KG1 (cell line): Measurements from ENCODE around the gene DHRS7B.
"Not testable (repeated sequence)": the region's sequence is repeated elsewhere in the genome, so short reads cannot be mapped to it uniquely, and the experiment has no call there.

Experiments used
- DNase-seq: peaks from one replicate; lab custom pipeline; 2025; lab: John Stamatoyannopoulos, UW

DHRS7B gene, protein sequence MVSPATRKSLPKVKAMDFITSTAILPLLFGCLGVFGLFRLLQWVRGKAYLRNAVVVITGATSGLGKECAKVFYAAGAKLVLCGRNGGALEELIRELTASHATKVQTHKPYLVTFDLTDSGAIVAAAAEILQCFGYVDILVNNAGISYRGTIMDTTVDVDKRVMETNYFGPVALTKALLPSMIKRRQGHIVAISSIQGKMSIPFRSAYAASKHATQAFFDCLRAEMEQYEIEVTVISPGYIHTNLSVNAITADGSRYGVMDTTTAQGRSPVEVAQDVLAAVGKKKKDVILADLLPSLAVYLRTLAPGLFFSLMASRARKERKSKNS

DNA sequence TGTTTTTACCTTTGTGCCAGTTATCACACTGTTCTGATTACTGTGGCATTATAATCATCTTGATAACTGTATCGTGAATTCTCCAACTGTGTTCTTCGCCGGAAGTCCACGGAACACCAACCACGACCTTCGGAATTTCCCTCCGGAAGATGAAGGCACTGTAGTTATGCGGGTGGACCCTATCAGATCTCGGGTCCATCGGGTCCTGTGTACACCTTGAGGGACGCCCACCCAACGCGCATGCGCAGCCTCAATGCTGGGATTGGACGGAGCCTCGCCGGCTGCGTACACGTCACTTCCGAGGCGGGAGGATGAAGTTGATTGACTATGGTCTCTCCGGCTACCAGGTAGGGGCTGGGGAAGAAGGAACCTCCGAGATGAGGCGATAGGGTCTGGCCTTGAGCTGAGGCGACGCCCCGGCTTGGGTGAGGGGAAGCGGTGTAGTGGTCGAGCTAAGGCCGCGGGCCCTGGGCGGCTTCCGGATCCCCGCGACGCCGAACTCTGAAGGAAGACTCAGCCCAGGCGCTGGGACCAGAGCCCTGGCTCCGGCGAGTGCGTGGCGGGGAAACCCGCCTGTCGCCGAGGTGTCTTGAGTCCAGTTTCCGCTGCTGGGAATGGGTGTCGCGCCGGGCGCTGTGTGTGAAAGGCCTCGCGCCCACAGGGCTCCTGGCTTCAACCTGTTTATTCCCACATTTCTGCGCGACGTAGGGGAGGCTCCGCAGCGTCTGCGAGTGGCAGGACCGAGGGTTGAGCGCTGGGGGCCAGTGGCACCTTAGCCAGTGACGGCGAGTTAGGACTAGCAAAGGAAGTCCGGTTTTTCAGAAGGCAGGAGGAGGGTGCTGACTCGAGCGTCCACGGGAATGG lies at the start of gene DHRS7B:
DHRS7B (plus strand) TSS at position 320 of the 864 bp plus-strand sequence; CDS start at position 328, 8 bp downstream.
- DNase-seq: peak; percentile 74

DNA sequence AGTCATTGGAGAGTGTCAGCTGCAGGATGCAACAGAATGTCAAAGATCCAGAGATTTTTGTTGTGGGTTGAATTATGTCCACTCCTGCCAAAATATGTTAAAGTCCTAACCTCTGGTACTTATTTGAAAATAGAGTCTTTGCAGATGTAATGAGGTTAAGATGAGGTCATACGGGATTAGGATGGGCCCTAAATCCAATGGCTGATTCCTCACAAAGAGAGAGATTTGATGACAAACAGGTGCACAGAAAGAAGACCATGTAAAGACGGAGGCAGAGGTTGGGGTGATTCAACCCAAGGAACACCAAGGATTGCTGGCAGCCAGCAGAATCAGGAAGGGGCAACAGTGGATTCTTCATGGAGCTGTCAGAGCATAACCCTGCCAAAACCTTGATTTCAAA lies 49.5 kb upstream of the DHRS7B start:
- DNase-seq: no peak

DNA sequence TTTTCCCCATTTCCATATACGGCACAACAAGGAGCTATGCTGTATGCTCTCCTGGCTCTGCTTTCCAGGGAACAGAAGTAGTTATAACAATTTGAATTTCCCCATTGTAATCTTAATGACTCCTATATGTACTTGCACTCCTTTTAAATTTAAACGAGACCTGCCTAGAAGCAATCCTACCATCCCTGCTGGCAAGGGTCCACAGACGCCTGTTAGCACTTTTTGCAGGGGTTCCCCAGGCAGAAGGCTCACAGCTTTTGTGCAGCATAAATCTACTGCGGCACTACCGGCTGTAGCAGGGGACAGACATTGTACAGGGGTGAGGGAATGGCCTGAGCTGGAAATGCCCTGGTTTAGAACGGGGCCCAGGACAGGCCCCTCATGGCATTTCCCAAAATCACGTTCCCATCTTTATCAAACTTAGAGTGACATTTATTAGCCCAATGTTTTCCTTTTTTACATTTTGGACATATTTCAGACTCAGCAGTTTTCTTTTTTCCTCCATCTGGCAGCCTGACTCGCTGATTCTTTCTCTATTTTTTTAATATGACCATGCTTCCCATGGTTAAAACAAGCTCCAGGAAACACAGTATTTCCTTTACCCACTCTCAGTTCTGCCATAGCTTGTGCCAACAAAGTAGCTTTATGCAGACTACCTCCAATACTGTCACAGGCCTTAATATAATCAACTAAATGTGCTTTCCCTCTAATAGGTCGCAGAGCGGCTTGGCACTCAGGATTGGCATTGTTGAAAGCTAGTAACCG lies 48.6 kb upstream of the DHRS7B start:
- DNase-seq: no peak

DNA sequence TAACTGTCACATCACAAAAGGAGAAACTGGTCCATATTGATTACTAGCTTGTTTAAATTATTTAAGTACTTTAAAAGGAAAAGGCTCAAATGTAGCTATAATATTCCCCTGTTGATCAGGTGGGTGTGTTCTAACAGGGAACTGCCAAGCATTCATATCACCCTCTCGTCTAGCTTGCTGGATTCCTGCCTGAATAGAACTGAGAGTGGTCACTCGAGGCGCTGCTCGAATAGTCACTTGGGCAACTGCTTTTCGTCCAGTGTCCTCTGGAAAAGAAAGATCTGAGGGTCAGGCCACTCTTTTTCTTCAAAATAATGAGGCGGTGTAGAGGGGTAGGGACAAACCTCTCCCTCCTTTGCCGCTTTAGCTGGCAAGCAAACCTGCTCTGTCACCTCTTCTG lies 47.6 kb upstream of the DHRS7B start:
- DNase-seq: no peak

DNA sequence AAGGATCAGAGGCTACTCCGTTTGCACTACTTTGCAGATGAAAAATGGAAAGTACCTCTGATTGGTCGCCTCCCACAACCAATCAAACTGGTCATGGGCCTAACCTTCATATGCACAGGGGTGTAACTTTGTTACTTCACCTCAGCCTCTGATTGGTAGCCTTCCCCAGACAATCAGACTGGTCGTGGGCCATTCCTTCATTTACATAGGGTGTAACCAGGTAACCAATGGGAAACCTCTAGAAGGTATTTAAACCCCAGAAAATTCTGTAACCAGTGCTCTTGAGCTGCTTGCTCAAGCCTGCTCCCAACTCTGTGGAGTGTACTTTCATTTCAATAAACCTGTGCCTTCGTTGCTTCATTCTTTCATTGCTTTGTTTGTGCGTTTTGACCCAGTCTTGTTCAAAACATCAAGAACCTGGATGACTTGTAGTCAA lies 44.7 kb upstream of the DHRS7B start:
- no peak for DNase-seq

DNA sequence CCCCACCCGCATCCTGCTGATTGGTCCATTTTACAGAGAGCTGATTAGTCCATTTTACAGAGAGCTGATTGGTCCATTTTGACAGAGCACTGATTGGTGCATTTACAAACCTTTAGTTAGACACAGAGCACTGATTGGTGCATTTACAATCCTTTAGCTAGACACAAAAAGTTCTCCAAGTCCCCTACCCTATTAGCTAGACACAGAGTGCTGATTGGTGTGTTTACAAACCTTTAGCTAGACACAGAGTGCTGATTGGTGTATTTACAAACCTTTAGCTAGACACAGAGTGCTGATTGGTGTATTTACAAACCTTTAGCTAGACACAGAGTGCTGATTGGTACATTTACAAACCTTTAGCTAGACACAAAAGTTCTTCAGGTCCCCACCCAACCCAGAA lies 41.5 kb upstream of the DHRS7B start:
- not testable (repeated sequence) for DNase-seq

DNA sequence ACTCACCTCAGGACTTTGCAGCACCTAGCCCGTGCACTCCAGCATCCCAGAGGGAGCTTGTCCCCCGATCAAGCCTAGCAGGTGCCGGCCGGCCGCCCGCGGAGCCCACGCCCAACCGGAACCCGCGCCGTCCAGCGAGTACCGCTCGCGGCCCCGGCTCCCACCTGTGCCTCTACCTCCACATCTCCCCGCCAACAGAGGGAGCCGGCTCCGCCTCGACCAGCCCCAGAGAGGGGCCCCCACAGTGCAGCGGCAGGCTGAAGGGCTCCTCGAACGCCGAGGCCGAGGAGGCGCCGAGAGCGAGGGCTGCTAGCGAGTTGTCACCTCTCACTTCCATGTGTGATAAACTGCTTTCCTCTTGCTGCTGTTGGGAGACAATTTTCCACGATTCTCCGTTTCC lies 41.1 kb upstream of the DHRS7B start:
- no peak for DNase-seq

DNA sequence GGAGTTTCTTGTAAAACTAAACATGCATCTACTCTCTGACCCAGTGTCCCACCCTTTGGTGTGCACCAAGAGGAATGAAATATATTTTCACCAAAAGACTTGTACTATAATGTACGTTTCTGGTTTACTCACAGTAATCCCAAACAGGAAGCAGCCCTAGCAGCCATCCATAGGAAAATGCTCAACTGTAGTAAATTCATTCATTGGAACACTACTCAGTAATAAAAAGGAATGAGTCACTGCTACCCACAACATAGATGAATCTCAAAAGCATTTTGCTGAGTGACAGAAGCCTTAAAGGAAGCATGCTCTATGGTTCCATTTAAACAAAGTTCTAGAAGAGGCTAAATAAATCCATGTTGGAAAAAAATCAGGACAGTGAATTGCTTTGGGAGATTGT lies 37.6 kb upstream of the DHRS7B start:
- no peak for DNase-seq

DNA sequence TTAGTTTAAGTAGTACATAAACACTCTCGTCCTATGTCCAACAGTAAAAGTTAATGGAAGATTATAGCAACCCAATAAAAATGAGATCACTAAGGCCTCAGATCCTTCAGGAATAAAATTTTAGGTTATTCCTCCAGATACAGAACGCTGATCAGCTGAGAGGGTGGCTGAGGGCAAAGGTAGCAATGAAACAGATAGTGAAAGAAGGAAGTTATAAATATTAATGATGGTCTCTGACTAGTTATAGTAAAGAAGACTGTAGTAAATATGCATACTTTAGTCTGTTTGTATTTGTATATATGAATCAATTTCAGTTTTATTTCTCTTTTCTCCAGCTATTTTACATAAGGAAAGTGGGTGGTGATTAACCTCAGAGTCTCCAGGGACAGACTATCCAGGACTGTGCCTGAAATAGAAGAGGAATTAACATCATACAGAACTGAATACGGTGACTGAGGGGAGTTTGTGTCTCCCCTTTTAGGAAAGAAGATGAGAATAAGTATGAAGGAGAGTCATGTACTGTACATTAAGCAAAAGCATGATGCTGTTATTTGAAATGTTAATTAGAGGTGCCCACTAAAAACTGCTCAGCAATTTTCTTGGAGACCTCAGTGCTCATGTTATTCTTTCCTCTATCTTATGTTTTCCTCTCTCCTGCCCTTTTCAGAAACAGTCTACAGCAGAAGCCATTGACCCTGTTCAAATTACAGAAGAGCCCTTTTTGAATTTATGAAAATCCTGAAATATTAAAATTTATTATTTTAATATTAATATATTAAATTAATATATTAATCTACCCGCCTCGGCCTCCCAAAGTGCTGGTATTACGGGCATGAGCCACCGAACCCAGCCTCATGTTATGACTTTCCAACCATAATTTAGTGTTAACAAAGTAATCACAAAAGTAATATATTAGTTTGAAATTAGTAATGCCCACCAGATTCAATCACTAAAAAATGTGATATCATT lies 36.5 kb upstream of the DHRS7B start:
- DNase-seq: no peak

DNA sequence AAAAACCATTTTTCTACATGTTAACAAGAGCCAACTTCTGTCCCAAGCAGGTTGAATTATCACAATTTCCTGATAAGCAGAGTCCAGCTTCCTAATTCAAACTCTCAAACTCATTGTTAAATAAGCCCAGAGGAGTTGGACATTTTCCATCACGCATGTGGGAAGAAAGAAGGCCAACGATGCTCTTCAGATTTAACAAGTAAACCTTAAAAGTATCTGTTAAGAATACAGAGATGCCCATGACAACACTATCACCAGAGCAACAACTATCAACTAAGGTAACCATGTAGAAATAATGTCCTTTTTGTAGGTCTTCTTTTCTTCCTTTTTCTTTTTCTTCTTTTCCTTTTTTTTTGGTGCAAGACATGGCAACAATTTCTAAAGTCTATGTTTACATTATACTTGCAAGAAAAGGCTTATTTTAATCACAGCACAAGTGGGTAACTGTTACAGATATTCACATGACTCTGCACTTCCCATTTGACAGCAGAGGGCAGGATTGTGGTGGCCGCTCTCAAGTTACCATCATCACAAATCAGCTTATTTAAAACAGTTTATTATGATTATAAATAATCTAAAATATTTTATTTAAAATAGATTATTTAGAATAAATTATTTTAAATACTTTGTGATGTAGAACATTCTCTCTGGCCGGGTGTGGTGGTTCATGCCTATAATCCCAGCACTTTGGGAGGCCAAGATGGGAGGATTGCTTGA lies 35.7 kb upstream of the DHRS7B start:
- DNase-seq: no peak

DNA sequence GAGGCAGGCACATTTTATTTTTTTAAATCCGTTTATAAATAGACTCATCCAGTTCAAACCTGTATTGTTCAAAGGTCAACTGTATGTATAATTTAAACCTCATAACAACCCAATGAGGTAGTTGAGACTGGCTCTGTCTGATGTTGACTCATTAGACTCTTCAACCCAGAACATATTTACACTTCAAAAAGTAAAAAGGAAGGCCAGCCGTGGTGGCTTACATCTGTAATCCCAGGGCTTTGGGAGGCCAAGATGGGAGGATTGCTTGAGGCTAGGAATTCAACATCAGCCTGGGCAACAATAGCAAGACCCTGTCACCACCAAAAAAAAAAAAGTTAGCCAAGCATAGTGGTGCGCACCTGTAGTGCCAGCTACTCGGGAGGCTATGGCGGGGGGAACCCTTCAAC lies 32.5 kb upstream of the DHRS7B start:
- DNase-seq: no peak

DNA sequence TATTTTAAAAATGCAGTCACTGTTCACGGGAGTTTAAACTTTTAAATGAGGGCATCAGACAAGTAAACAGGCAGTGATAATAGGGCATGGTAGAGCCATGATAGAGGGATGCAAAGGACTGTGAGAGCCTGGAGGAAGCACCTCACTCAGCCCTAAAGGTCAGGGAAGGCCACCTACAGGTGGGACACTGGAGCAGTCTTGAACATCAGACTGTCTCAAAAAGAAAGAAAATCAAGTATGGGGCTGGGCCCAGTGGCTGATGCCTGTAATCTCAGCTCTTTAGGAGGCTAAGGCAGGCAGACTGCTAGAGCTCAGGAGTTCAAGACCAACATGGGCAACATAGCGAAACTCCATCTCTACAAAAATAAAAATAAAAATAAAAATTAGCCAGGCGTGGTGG lies 31.0 kb upstream of the DHRS7B start:
- no peak for DNase-seq

DNA sequence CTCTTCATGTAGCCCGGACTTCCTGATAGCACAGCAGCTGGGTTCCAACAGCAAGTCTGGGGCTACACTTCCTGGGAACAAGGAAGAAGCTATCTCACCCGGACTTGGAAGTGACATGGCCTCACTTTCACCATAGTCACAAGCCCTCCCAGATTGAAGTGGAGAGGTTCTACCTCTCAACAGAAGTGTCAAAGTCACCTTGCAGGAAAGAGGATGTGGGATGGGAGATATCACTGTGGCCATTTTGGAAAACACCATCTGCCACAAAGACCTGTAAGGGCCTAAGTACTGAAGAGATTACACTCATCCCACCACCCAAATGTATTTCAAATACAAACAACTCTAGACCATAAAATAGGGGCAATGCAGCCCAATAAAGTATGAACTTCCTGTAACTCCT lies 29.9 kb upstream of the DHRS7B start:
- DNase-seq: no peak

DNA sequence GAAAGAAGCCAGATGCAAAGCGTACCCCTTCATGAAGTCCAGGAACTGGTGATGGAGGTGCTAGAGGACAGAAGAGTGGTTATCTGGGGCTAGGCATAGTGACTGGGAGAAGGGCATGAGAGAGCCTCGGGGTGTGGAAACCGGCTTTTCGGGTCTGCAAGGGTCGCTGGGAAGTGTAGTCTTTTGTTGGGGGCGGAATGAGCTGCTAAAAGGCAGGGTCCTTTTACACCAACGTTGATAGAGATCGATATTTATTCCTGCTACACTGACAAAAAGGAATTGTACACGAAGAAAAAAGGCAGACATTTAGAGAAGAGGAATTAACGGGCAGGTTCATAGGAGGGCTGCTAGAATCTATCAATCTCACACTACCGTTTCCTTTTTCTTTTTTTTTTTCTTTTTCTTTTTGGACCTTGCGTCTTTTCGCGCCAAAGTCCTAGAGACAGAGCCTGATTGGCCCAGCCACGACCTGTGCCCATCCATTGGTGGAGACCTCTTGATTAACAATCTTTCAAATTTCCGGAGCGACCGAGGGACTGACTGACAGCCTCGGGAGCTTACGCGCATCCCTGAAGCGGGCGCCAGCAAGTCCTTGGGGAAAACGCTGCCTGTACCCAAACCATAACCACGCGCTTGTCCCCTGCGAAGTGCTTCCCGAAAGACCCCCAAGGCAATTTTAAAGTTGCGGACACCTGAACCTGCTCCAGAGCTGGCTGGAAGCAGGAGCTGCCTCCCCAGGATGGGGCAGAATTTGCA lies 27.7 kb upstream of the DHRS7B start:
- peak; percentile 36 for DNase-seq

DNA sequence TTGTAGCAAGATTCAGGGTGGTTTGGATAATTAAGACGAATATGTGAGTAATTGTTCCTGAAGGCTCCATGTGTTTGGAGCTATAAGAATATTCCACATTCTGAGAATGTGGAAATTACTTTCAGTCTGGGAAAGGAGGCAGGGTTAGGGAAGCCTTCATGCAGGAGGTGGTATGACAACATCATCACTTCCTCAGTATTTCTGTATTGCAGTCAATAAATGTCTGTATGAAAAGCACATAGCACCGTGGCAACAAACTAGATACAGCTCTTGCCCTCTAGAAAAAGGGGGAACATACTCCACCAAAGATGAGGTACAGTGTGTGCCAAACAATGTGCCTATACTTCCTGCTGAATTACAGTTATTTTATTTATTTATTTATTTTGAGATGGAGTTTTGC lies 26.1 kb upstream of the DHRS7B start:
- DNase-seq: no peak

DNA sequence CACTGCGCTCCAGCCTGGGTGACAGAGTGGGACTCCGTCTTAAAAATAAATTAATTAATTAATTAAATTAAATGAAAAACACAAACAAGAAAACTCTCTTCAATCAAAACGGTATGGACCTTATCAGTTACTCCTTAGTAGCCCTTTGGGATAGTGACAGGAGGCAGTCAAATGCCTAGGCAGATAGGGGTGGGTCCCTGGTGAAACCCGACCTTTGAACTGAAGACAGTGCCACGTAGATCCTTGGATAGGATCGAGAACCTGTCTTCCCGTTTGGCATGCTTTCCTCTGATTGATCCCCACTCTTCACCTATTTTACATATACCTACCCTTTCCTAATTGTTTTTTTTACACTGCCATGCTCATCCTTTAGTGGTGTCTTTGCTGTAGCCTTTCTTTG lies 22.2 kb upstream of the DHRS7B start:
- DNase-seq: no peak

DNA sequence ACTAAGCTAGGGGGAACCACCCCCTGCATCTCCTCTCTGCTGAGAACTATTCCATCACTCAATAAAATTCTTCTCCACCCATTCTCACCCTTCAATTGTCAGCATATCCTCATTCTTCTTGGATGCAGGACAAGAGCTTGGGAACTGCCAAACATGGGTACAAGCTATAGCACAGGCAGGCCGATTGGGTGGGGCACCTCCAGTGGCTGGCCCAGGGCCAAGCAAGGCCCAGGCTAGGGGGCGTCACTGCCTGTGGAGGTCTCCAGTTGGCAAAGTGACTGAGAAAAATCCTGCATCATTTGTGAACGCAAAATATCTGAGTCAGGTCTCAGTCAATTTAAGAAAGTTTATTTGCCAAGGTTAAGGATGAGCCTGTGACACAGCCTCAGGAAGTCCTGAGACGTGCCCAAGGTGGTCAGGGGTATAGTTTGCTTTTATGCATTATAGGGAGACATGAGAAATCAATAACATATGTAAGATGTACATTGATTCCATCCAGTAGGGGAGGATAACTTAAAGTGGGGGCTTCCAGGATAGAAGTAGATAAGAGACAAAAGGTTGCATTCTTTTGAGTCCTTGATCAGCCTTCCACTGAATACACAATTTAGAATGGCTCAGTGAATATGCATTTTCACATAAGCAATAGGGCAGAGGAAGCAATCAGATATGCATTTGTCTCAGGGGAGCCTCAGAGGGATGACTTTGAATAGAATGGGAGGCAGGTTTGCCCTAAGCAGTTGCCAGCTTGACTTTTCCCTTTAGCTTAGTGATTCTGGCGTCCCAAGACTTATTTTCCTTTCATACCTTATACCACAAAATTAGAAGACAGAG lies 21.5 kb upstream of the DHRS7B start:
- no peak for DNase-seq

DNA sequence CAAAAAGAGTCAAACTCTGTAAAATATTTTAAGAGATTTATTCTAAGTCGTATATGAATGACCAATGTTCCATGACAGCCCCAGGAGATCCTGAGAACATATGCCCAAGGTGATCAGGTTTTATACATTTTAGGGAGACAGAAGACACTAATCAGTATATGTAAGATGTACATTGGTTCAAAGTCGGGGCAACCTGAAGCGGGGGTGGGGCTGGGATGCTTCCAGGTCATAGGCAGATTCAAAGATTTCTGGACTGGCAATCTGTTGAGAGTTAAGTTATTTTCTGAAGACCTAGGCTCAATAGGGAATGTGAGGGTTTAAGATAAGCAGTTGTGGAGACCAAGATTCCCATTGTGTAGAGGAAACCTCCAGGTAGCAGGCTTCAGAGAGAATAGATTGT lies 20.4 kb upstream of the DHRS7B start:
- DNase-seq: no peak

DNA sequence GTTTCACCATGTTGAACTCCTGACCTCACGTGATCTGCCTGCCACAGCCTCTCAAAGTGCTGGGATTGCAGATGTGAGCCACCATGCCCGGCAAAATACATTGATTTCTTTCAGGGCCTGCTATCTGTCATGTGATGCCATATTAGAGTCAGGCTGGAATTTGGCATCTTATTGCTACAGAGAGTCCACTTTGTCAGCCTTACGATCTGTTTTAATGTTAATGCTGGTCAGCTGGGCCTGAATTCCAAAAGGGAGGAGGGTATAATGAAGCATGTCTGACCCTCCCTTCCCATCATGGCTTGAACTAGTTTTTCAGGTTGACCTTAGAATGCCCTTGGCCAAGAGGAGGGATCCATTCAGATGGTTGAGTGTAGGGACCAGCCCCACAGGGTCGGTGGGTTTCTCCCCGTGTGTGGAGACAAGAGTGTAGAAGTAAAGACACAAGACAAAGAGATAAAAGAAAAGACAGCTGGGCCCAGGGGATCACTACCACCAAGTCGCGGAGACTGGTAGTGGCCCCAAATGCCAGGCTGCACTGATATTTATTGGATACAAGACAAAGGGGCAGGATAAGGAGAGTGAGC lies 19.6 kb upstream of the DHRS7B start:
- not testable (repeated sequence) for DNase-seq
